Measurements from ENCODE around the gene OR2A14. TPM values are rescaled to one million over a fixed set of nuclear protein-coding genes. Genes with fewer than 3 reads are reported as not detected.

OR2A14 gene
- total and polyA plus RNA-seq, 2 of the 13 experiments (the other 11 are each of a cell fraction or from before 2014, with no cell fraction given): not detected

DNA sequence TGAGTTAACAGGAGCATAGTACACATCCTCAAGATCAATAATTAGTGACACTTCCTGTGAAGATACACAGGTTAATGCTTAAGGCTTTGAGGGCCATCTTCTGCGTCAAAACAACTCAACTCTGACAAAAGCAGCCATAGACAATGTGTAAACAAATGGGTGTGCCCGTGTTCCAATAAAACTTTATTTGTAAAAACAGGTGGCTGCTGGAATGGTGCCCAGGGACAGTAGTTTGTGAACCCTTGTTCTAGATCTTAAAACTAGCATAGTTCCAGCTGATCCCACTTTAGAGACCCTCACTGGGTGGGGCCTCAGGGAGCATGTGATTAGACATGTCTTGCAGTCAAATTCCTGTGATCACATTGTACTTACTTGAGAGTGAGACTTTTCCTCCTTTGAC lies 7.8 kb downstream of the OR2A14 start:
- Histone ChIP-seq H3K4me2 (ENCODE audit: low read depth, low read length) (no peak overlapping the region), H2AFZ (ENCODE audit: low read length) (no peak overlapping the region), H3K27ac (ENCODE audit: extremely low read length, insufficient read depth, low read length) (no peak overlapping the region), H4K20me1 (ENCODE audit: insufficient read depth, low read length) (no peaks in the 10 kb centered on the region), H3K36me3 (replicated peaks in 1 of 2; ENCODE audit: control insufficient read depth in 1 of 2, insufficient read depth in 2 of 2, low read length in 2 of 2) (no peaks in the 10 kb centered on the region), H3K4me3 (replicated peaks in 1 of 3; ENCODE audit: insufficient read depth in 1 of 3, low read depth in 2 of 3, low read length in 3 of 3) (no peak overlapping the region), H3K79me2 (ENCODE audit: insufficient read depth, low read length) (no peaks in the 10 kb centered on the region), H3K9ac (ENCODE audit: insufficient read depth, low read depth, low read length) (no peak overlapping the region), H3K4me1 (ENCODE audit: insufficient read depth, low read length) (no peaks in the 10 kb centered on the region), H3K9me3 (ENCODE audit: low read length) (no peaks in the 10 kb centered on the region), H3K27me3 (ENCODE audit: control insufficient read depth in 1 of 2, insufficient read depth in 2 of 2, low read length in 2 of 2) (no peaks in the 10 kb centered on the region)
- TF ChIP-seq EHMT2 (IDR thresholded peaks at IDR 0.05; ENCODE audit: borderline replicate concordance, low read depth, low read length) (no peak), ZNF431 (CRISPR knock-in tag; IDR thresholded peaks at IDR 0.05; ENCODE audit: borderline replicate concordance, low read depth) (no peak), NFRKB (IDR thresholded peaks at IDR 0.05) (no peak)
- TF ChIP-seq, protein P1, sequence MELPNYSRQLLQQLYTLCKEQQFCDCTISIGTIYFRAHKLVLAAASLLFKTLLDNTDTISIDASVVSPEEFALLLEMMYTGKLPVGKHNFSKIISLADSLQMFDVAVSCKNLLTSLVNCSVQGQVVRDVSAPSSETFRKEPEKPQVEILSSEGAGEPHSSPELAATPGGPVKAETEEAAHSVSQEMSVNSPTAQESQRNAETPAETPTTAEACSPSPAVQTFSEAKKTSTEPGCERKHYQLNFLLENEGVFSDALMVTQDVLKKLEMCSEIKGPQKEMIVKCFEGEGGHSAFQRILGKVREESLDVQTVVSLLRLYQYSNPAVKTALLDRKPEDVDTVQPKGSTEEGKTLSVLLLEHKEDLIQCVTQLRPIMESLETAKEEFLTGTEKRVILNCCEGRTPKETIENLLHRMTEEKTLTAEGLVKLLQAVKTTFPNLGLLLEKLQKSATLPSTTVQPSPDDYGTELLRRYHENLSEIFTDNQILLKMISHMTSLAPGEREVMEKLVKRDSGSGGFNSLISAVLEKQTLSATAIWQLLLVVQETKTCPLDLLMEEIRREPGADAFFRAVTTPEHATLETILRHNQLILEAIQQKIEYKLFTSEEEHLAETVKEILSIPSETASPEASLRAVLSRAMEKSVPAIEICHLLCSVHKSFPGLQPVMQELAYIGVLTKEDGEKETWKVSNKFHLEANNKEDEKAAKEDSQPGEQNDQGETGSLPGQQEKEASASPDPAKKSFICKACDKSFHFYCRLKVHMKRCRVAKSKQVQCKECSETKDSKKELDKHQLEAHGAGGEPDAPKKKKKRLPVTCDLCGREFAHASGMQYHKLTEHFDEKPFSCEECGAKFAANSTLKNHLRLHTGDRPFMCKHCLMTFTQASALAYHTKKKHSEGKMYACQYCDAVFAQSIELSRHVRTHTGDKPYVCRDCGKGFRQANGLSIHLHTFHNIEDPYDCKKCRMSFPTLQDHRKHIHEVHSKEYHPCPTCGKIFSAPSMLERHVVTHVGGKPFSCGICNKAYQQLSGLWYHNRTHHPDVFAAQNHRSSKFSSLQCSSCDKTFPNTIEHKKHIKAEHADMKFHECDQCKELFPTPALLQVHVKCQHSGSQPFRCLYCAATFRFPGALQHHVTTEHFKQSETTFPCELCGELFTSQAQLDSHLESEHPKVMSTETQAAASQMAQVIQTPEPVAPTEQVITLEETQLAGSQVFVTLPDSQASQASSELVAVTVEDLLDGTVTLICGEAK (IDR thresholded peaks at IDR 0.05): no peak
- TF ChIP-seq, protein P1 (CRISPR knock-in tag; IDR thresholded peaks at IDR 0.05): peak; percentile 80
- no TSS peak for BruUV-seq (replicated peaks)
- in situ Hi-C loops (cut with HindIII; ENCODE audit: extremely low pct_ligation_motif_present, low pct_unique_long_range_greater_than_20kb) (no loop called here), intact Hi-C loops (cut with micrococcal nuclease; ENCODE audit: unreplicated experiment) (no loop called here)
- CTCF ChIA-PET (ENCODE audit: low intra/inter-chr PET ratio, low total read pairs): no interaction called here
- FAIRE-seq (no peak), ATAC-seq (no peak), DNase-seq (ENCODE audit: low spot score) (no peak)
- WGBS (ENCODE audit: low lambda C conversion rate): 0% methylated on average over 2 of the region's 2 CpGs
- POLR2A ChIA-PET: no interaction called here

All from HepG2 (cell line).